NT2/D1 (cell line): ENCODE data around the gene NLE1.

Experiments
- DNase-seq: peaks from one replicate; pipeline ENCODE4 v3.0.0-alpha.2; 2011; ENCODE audit warnings: low read depth, low spot score
- H3K27me3 ChIP-seq: 2 replicates; pipeline ENCODE4 v1.6.0; 2011; ENCODE audit warnings: mild to moderate bottlenecking; ENCODE audit not compliant: insufficient read length, insufficient read depth
- H3K36me3 ChIP-seq: 2 replicates; pipeline ENCODE4 v1.6.1; 2011; ENCODE audit warnings: mild to moderate bottlenecking, low read length, mixed read lengths; ENCODE audit not compliant: insufficient read depth, insufficient read length
- H3K4me1 ChIP-seq: 2 replicates; pipeline ENCODE4 v1.5.1; 2011; ENCODE audit not compliant: insufficient read depth, insufficient read length
- H3K4me3 ChIP-seq: 2 replicates; pipeline ENCODE4 v1.5.1; 2011; ENCODE audit warnings: low read depth; ENCODE audit not compliant: insufficient read length
- H3K9ac ChIP-seq: 2 replicates; pipeline ENCODE4 v1.6.0; 2011; ENCODE audit warnings: low read depth; ENCODE audit not compliant: insufficient read length
- H3K9me3 ChIP-seq: 2 replicates; pipeline ENCODE4 v1.5.1; 2011; ENCODE audit warnings: mild to moderate bottlenecking, low read length; ENCODE audit not compliant: insufficient read depth
- SUZ12 ChIP-seq: IDR thresholded peaks from 2 replicates; pipeline ENCODE4 v1.6.1; 2011; ENCODE audit not compliant: insufficient read length, insufficient read depth; ENCODE audit errors: extremely low read depth
- YY1 ChIP-seq: IDR thresholded peaks from 2 replicates; pipeline ENCODE4 v1.6.1; 2011; ENCODE audit not compliant: insufficient read length, insufficient read depth
- ZNF274 ChIP-seq: IDR thresholded peaks from 2 replicates; pipeline ENCODE4 v1.6.1; 2011; ENCODE audit warnings: mild to moderate bottlenecking, low read depth, low read length

NLE1 gene

DNA sequence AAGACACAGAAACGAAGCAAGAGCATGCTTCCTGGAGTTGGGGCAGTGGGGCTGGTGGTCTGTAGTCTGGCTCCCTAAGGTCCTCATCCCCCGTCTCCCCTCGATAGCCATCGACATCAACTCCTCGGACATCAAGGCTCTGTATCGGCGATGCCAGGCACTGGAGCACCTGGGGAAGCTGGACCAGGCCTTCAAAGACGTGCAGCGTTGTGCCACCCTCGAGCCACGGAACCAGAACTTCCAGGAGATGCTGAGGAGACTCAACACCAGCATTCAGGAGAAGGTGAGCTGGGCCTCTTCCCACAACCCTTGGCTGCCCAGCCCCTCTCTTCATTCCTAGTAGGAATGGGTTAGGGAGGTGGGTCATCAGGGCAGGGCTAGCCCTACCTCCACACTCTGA, 7.8 kb upstream of the NLE1 start:
- TF ChIP-seq SUZ12, result no peak
- no peak for TF ChIP-seq YY1
- no peak for TF ChIP-seq ZNF274
- peaks cover 3% of the 10 kb centered on the region for H3K4me1 ChIP-seq
- no peak for DNase-seq
- H3K4me3 ChIP-seq, result no peak overlapping the region
- no peak overlapping the region for H3K9ac ChIP-seq
- H3K27me3 ChIP-seq, result no peaks in the 10 kb centered on the region
- H3K9me3 ChIP-seq, result no peaks in the 10 kb centered on the region
- no peaks in the 10 kb centered on the region for H3K36me3 ChIP-seq

DNA sequence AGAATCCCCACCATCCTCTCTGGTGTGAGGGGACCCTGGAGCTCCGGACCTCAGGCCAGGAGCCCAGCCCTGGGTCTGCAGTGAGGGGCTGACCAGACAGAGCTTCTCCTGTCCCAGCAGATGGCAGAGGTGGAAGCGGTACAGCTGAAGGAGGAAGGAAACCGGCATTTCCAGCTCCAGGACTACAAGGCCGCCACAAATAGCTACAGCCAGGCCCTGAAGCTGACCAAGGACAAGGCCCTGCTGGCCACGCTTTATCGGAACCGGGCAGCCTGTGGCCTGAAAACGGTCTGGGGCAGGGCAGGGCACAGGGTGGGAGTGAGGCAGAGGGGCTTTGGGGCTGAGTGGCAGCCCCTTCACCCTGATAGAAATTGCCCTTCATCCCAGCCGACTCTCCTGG, 6.0 kb upstream of the NLE1 start:
- Histone ChIP-seq H3K36me3 (no peaks in the 10 kb centered on the region), H3K9me3 (no peaks in the 10 kb centered on the region), H3K9ac (no peak overlapping the region), H3K27me3 (no peaks in the 10 kb centered on the region), H3K4me3 (no peak overlapping the region), H3K4me1 (peaks cover 3% of the 10 kb centered on the region)
- TF ChIP-seq YY1, result no peak
- TF ChIP-seq ZNF274, result no peak
- no peak for TF ChIP-seq SUZ12
- DNase-seq, result no peak

DNA sequence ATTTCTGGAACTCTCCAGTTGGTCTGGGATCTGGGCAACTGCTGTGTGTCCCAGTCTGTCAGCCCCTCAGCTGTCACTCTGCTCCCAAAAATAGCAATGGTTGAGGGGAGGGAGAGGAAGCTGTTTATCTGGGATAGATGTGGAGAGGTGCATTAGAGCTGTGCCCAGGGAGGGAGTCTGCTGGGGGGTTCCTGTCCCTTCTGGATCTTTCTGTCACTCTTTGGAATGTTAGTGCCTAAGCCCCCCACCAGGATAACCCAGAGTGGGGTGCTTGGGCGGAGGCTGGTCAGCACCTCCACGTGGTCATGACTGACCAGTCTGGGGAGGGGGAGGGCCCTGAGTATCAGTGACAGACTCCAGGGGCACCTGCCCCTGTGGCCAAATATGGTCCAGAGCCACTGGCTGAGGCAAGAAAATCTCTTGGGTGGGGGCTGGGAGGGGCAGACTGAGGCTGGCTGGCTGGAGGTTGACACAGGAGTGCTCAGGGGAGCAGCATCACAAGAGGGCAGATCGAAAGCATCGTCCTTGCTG, 5.3 kb upstream of the NLE1 start, which contains the start of gene UNC45B:
Gene UNC45B (plus strand): TSS at position 443 of the 531 bp plus-strand sequence. CDS start 447 bp downstream, outside the sequence.
- Histone ChIP-seq H3K9ac (no peak within 1 kb of the TSS), H3K9me3 (no peaks in the 10 kb centered on the region), H3K4me1 (peaks cover 3% of the 10 kb centered on the region), H3K36me3 (no peaks in the 10 kb centered on the region), H3K4me3 (no peak within 1 kb of the TSS), H3K27me3 (no peaks in the 10 kb centered on the region)
- no peak for DNase-seq
- TF ChIP-seq SUZ12 (no peak), YY1 (no peak), ZNF274 (no peak)

DNA sequence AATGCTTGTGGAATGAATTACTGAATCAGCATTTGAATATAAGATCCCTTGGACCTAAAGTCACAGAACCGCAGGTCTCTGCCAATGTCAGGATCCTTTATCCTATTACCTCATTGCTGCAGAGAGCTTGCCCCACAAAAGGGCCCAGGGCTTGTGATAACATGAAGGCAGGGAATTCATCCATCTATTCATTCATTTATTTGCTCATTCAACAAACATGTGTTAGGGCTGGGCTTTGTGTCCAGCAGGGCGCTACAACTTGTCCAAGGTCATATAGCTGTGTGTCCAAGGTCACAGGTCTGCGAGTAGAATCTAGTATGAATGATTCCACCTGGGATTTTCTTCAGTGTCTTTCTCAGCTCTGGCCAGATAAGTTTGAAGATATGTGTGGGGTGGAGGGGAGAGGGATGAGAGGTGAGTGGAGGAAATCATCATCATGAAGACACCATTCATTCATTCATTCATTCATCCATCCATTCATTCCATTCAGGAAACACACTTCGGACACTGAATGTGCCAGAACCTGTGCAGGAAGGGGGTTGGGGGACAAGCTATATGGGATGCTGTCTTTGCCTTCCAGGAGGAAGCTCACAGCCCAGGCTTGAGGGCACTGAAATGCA, 4.2 kb upstream of the NLE1 start:
- Histone ChIP-seq H3K4me1 (peaks cover 3% of the 10 kb centered on the region), H3K36me3 (no peaks in the 10 kb centered on the region), H3K9me3 (no peaks in the 10 kb centered on the region), H3K9ac (no peak overlapping the region), H3K27me3 (no peaks in the 10 kb centered on the region), H3K4me3 (no peak overlapping the region)
- DNase-seq, result no peak
- TF ChIP-seq ZNF274, result no peak
- no peak for TF ChIP-seq SUZ12

GRCh38 chr17:35144840-35145239, 2.7 kb upstream of the NLE1 start:
- no peak for TF ChIP-seq YY1
- no peak for TF ChIP-seq ZNF274
- TF ChIP-seq SUZ12, result no peak
- no peaks in the 10 kb centered on the region for H3K27me3 ChIP-seq
- H3K36me3 ChIP-seq, result peaks cover 5% of the 10 kb centered on the region
- no peaks in the 10 kb centered on the region for H3K9me3 ChIP-seq
- no peak overlapping the region for H3K9ac ChIP-seq
- peaks cover 3% of the 10 kb centered on the region for H3K4me1 ChIP-seq
- no peak overlapping the region for H3K4me3 ChIP-seq
- DNase-seq, result no peak

GRCh38 chr17:35142467-35142796, 329 bp upstream of the NLE1 start:
- Histone ChIP-seq H3K9ac (no peak overlapping the region), H3K36me3 (peaks cover 29% of the 10 kb centered on the region), H3K4me1 (no peaks in the 10 kb centered on the region), H3K9me3 (no peaks in the 10 kb centered on the region), H3K4me3 (peak overlapping the region; percentile 99), H3K27me3 (no peaks in the 10 kb centered on the region)
- TF ChIP-seq SUZ12 (no peak), ZNF274 (no peak), YY1 (no peak)
- DNase-seq, result no peak

DNA sequence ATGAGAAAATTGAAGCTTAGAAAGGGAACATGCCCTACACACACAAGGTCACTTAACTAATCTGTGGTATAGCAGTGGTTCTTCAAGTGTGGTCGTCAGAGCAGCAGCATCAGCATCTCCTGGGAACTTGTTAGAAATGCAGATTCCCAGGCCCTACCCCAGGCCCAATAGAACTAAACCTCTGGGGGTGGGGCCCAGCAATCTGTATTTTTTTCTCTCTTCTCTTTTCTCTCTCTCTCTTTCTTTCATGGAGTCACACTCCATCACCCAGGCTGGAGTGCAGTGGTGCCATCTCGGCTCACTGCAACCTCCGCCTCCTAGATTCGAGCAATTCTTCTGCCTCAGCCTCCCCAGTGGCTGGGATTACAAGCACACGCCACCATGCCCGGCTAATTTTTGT, 3.9 kb downstream of the NLE1 start:
- Histone ChIP-seq H3K4me1 (no peaks in the 10 kb centered on the region), H3K9ac (no peak overlapping the region), H3K9me3 (no peaks in the 10 kb centered on the region), H3K36me3 (peaks cover 71% of the 10 kb centered on the region), H3K4me3 (no peak overlapping the region), H3K27me3 (no peaks in the 10 kb centered on the region)
- no peak for TF ChIP-seq YY1
- no peak for TF ChIP-seq ZNF274
- TF ChIP-seq SUZ12, result no peak
- DNase-seq, result no peak
